Suprapubic skin (tissue), 4 donors: ENCODE results near the gene PLEKHG5. TPM values are rescaled to one million over a fixed set of nuclear protein-coding genes. Genes with fewer than 3 reads are reported as not detected.
"Not testable (repeated sequence)": the region's sequence is repeated elsewhere in the genome, so short reads cannot be mapped to it uniquely, and the experiment has no call there.

Source experiments
- DNase-seq, 2 donors: peaks; one replicate each; pipeline ENCODE4 v3.0.0-alpha.2; 2019; ENCODE audit warnings: low spot score in 2 of 2
- H3K27ac ChIP-seq: fragments of 200-600 bp; sonication (generic); one replicate; pipeline ENCODE4 v1.5.1; 2019
- H3K27me3 ChIP-seq: fragments of 200-600 bp; sonication (generic); one replicate; pipeline ENCODE4 v1.5.1; 2019
- H3K36me3 ChIP-seq: fragments of 200-600 bp; sonication (generic); one replicate; pipeline ENCODE4 v1.5.1; 2019
- H3K4me1 ChIP-seq: fragments of 200-600 bp; sonication (generic); one replicate; pipeline ENCODE4 v1.5.1; 2019
- H3K4me3 ChIP-seq: fragments of 200-600 bp; sonication (generic); one replicate; pipeline ENCODE4 v1.5.1; 2019; ENCODE audit warnings: mild to moderate bottlenecking
- H3K9me3 ChIP-seq: fragments of 200-600 bp; sonication (generic); one replicate; pipeline ENCODE4 v1.5.1; 2019
- CTCF ChIP-seq, 2 donors: fragments of 200-600 bp in 1 of 2; fragments of 450-650 bp in 1 of 2; sonication (generic) in 1 of 2; IDR thresholded peaks; one replicate each; pipeline ENCODE4 v1.5.1; 2016 to 2019; ENCODE audit warnings: antibody characterized with exemption in 2 of 2, mild to moderate bottlenecking in 1 of 2, moderate library complexity in 1 of 2
- EP300 ChIP-seq: sonication (generic); formaldehyde crosslinking; IDR thresholded peaks from one replicate; pipeline ENCODE4 v1.6.1; 2017; ENCODE audit warnings: antibody characterized with exemption
- POLR2A ChIP-seq, 2 donors: fragments of 450-650 bp; IDR thresholded peaks; one replicate each; pipeline ENCODE4 v1.6.1; 2017; ENCODE audit warnings: antibody characterized with exemption in 2 of 2, mild to moderate bottlenecking in 2 of 2, moderate library complexity in 2 of 2
- POLR2AphosphoS5 ChIP-seq, 3 donors: sonication (generic); formaldehyde crosslinking; IDR thresholded peaks; one replicate each; pipeline ENCODE4 v1.6.1; 2017; ENCODE audit warnings: antibody characterized with exemption in 3 of 3
- WGBS: methylation state at CpG from one replicate; pipeline ENCODE4 v1.1.5; 2018; 5-methylcytosine and 5-hydroxymethylcytosine counted together
- total RNA-seq, 4 donors: library from RNA; depleted of rRNA; stranded (reverse); fragments of >200 nt; gene quantifications; one replicate each; pipeline ENCODE4 v1.1.0, GENCODE V29; 2016

The PLEKHG5 gene
- total RNA-seq, 4 donors from 2014 or later, result 76.3 to 347 (median 107) TPM

GRCh38 chr1:6447016-6447817 lies 44.2 kb downstream of the PLEKHG5 start:
- WGBS, result 4% methylated on average over 44 of the region's 67 CpGs

GRCh38 chr1:6446665-6447015 lies 44.8 kb downstream of the PLEKHG5 start:
- no CpG with 5 or more reads among the region's 4 CpGs for WGBS
- Histone ChIP-seq H3K4me3 (no peak overlapping the region), H3K27me3 (peaks cover 79% of the 10 kb centered on the region)

More at GRCh38 chr1:6447016-6447817, 44.2 kb downstream of the PLEKHG5 start:
- H3K27me3 ChIP-seq, result peaks cover 82% of the 10 kb centered on the region
- DNase-seq, result no peak
- H3K27ac ChIP-seq, result no peak overlapping the region
- peaks cover 27% of the 10 kb centered on the region for H3K4me1 ChIP-seq
- TF ChIP-seq EP300 (no peak), POLR2A (IDR thresholded peaks at IDR 0.05) (no peak), POLR2AphosphoS5 (IDR thresholded peaks at IDR 0.05) (no peak)
- no peaks in the 10 kb centered on the region for H3K36me3 ChIP-seq
- peak overlapping the region; percentile 33 for H3K4me3 ChIP-seq
- no peaks in the 10 kb centered on the region for H3K9me3 ChIP-seq

GRCh38 chr1:6445929-6446328 lies 45.5 kb downstream of the PLEKHG5 start:
- H3K27ac ChIP-seq, DNase-seq, H3K4me3 ChIP-seq, H3K36me3 ChIP-seq, H3K9me3 ChIP-seq: not testable (repeated sequence)
- 84% methylated on average over 2 of the region's 4 CpGs for WGBS
- peaks cover 79% of the 10 kb centered on the region for H3K27me3 ChIP-seq
- peaks cover 27% of the 10 kb centered on the region for H3K4me1 ChIP-seq

More at GRCh38 chr1:6446665-6447015, 44.8 kb downstream of the PLEKHG5 start:
- Histone ChIP-seq H3K4me1 (peaks cover 27% of the 10 kb centered on the region), H3K9me3 (no peaks in the 10 kb centered on the region), H3K27ac (no peak overlapping the region), H3K36me3 (no peaks in the 10 kb centered on the region)
- TF ChIP-seq POLR2AphosphoS5 (IDR thresholded peaks at IDR 0.05) (no peak), POLR2A (IDR thresholded peaks at IDR 0.05) (no peak), EP300 (no peak), CTCF (IDR thresholded peaks at IDR 0.05) (no peak)
- DNase-seq, result no peak

- 56% methylated on average over 13 of the region's 19 CpGs for WGBS
- Histone ChIP-seq H3K36me3 (no peaks in the 10 kb centered on the region), H3K4me1 (peaks cover 34% of the 10 kb centered on the region), H3K27me3 (peaks cover 79% of the 10 kb centered on the region), H3K4me3 (no peak overlapping the region), H3K27ac (no peak overlapping the region), H3K9me3 (no peaks in the 10 kb centered on the region)
- DNase-seq, result no peak
- TF ChIP-seq POLR2AphosphoS5 (IDR thresholded peaks at IDR 0.05) (no peak), CTCF (IDR thresholded peaks at IDR 0.05) (peak in 1 of 2 donors; percentile 36)
Measured at GRCh38 chr1:6445062-6445763, 46.3 kb downstream of the PLEKHG5 start.

GRCh38 chr1:6444377-6444776 lies 47.1 kb downstream of the PLEKHG5 start:
- Histone ChIP-seq H3K36me3 (no peaks in the 10 kb centered on the region), H3K27ac (no peak overlapping the region), H3K9me3 (no peaks in the 10 kb centered on the region), H3K4me1 (peaks cover 38% of the 10 kb centered on the region), H3K27me3 (peaks cover 79% of the 10 kb centered on the region), H3K4me3 (no peak overlapping the region)
- TF ChIP-seq EP300 (no peak), POLR2AphosphoS5 (IDR thresholded peaks at IDR 0.05) (no peak), CTCF (IDR thresholded peaks at IDR 0.05) (no peak), POLR2A (IDR thresholded peaks at IDR 0.05) (no peak)
- no peak for DNase-seq
- 83% methylated on average over 11 of the region's 15 CpGs for WGBS
